Liver (tissue), 9 donors: ENCODE measurements around the gene SAFB. TPM values are rescaled to one million over a fixed set of nuclear protein-coding genes. Genes with fewer than 3 reads are reported as not detected.

Experiments used
- DNase-seq: peaks from one replicate; pipeline ENCODE4 v3.0.0-alpha.2; 2017; ENCODE audit warnings: low spot score
- H3K27ac ChIP-seq, 2 donors: one replicate each; pipeline ENCODE4 v1.7.0; 2013; ENCODE audit warnings: inconsistent platforms in 2 of 2, low read length in 2 of 2, control low read depth in 1 of 2, low read depth in 1 of 2, mild to moderate bottlenecking in 1 of 2
- H3K27me3 ChIP-seq, 4 donors: one replicate each; pipeline versions ENCODE4 v1.6.1 to v1.7.0; 2013; ENCODE audit warnings: low read length in 3 of 4, inconsistent platforms in 1 of 4, mild to moderate bottlenecking in 1 of 4, moderate library complexity in 1 of 4; ENCODE audit not compliant: control insufficient read depth in 4 of 4, insufficient read depth in 4 of 4
- H3K36me3 ChIP-seq, 4 donors: one replicate each; pipeline versions ENCODE4 v1.6.1 to v1.7.0; 2013; ENCODE audit warnings: low read length in 3 of 4, mild to moderate bottlenecking in 3 of 4, low read depth in 1 of 4, moderate library complexity in 1 of 4; ENCODE audit not compliant: control insufficient read depth in 4 of 4, insufficient read depth in 3 of 4
- H3K4me1 ChIP-seq, 4 donors: one replicate each; pipeline versions ENCODE4 v1.6.1 to v1.7.0; 2013; ENCODE audit warnings: low read length in 3 of 4, mild to moderate bottlenecking in 3 of 4, moderate library complexity in 1 of 4; ENCODE audit not compliant: control insufficient read depth in 4 of 4, insufficient read depth in 4 of 4
- H3K4me3 ChIP-seq, 3 donors: one replicate each; pipeline versions ENCODE4 v1.6.1 to v1.7.0; 2013; ENCODE audit warnings: low read length in 3 of 3, control low read depth in 1 of 3, low read depth in 1 of 3, mild to moderate bottlenecking in 1 of 3
- H3K9ac ChIP-seq, 2 donors: one replicate each; pipeline ENCODE4 v1.7.0; 2013; ENCODE audit warnings: low read length in 2 of 2, mild to moderate bottlenecking in 2 of 2, moderate library complexity in 2 of 2, control low read depth in 1 of 2, low read depth in 1 of 2
- H3K9me3 ChIP-seq, 4 donors: one replicate each; pipeline versions ENCODE4 v1.6.1 to v1.7.0; 2013; ENCODE audit warnings: low read length in 3 of 4; ENCODE audit not compliant: control insufficient read depth in 4 of 4
- CTCF ChIP-seq: fragments of 150-350 bp; IDR thresholded peaks from 2 replicates; pipeline ENCODE4 v1.5.1; 2017; ENCODE audit warnings: improper control_type of control experiment, low read depth, low read length; ENCODE audit not compliant: missing input control
- EGR1 ChIP-seq, 2 donors: IDR thresholded peaks; 2 replicates each; pipeline ENCODE4 v1.6.1; 2016 to 2018; ENCODE audit warnings: antibody characterized with exemption in 2 of 2, low read depth in 2 of 2
- FOXA1 ChIP-seq: IDR thresholded peaks from 2 replicates; pipeline ENCODE4 v1.6.1; 2016; ENCODE audit warnings: antibody characterized with exemption
- FOXA2 ChIP-seq: IDR thresholded peaks from 2 replicates; pipeline ENCODE4 v1.6.1; 2016; ENCODE audit warnings: antibody characterized with exemption
- GABPA ChIP-seq, 2 donors: IDR thresholded peaks in 1 of 2; conservative IDR thresholded peaks in 1 of 2; 2 replicates each; pipeline ENCODE4 v1.6.1; 2016; ENCODE audit warnings: antibody characterized with exemption in 2 of 2, mild to moderate bottlenecking in 1 of 2, moderate library complexity in 1 of 2
- HNF4A ChIP-seq, 2 donors: conservative IDR thresholded peaks; 2 replicates each; pipeline ENCODE4 v1.6.1; 2016; ENCODE audit warnings: antibody characterized with exemption in 2 of 2, mild to moderate bottlenecking in 2 of 2
- HNF4G ChIP-seq: IDR thresholded peaks from 2 replicates; pipeline ENCODE4 v1.6.1; 2016; ENCODE audit warnings: antibody characterized with exemption
- JUND ChIP-seq, 2 donors: IDR thresholded peaks; 2 replicates each; pipeline ENCODE4 v1.6.1; 2016; ENCODE audit warnings: antibody characterized with exemption in 2 of 2
- NR2F2 ChIP-seq: IDR thresholded peaks from 2 replicates; pipeline ENCODE4 v1.6.1; 2016; ENCODE audit warnings: antibody characterized with exemption
- RAD21 ChIP-seq, 2 donors: IDR thresholded peaks; 2 replicates each; pipeline ENCODE4 v1.6.1; 2016; ENCODE audit warnings: antibody characterized with exemption in 2 of 2, mild to moderate bottlenecking in 2 of 2
- RXRA ChIP-seq, 2 donors: IDR thresholded peaks; 2 replicates each; pipeline ENCODE4 v1.6.1; 2017 to 2018; ENCODE audit warnings: antibody characterized with exemption in 2 of 2, mild to moderate bottlenecking in 1 of 2
- SP1 ChIP-seq: IDR thresholded peaks from 2 replicates; pipeline ENCODE4 v1.6.1; 2018; ENCODE audit warnings: antibody characterized with exemption, mild to moderate bottlenecking
- TAF1 ChIP-seq: conservative IDR thresholded peaks from 2 replicates; pipeline ENCODE4 v1.6.1; 2016; ENCODE audit warnings: antibody characterized with exemption, mild to moderate bottlenecking
- YY1 ChIP-seq: IDR thresholded peaks from 2 replicates; pipeline ENCODE4 v1.6.1; 2016; ENCODE audit warnings: antibody characterized with exemption, mild to moderate bottlenecking
- WGBS: extraction: QIAGEN DNeasy Blood & Tissue Kit; methylation state at CpG from one replicate; pipeline ENCODE4 v1.1.7; 2013; 5-methylcytosine and 5-hydroxymethylcytosine counted together
- polyA plus RNA-seq, 2 donors: library from polyadenylated mRNA; stranded (reverse) in 1 of 2; unstranded in 1 of 2; fragments of 200-250 nt in 1 of 2; fragments of >200 nt in 1 of 2; fragmentation: Nextera tagmentation in 1 of 2; extraction: Ambion mirVana in 1 of 2; gene quantifications; one replicate each; pipeline versions ENCODE4 v1.2.1 to v1.2.3, GENCODE V29; 2013 to 2015
- total RNA-seq, 2 donors: library from RNA; depleted of rRNA; stranded (reverse); fragments of >200 nt; gene quantifications; one replicate each; pipeline ENCODE4 v1.2.3, GENCODE V29; 2014
- TF ChIP-seq, protein P1 (sequence below): IDR thresholded peaks from 2 replicates; pipeline ENCODE4 v1.6.1; 2016; ENCODE audit warnings: antibody characterized with exemption
- TF ChIP-seq, protein P2 (sequence below): IDR thresholded peaks from 2 replicates; pipeline ENCODE4 v1.6.1; 2016; ENCODE audit warnings: antibody characterized with exemption
- TF ChIP-seq, protein P3 (sequence below): IDR thresholded peaks from 2 replicates; pipeline ENCODE4 v1.6.1; 2016; ENCODE audit warnings: antibody characterized with exemption
- donor health status: healthy.
- donor health status: healthy.
- donor health status: healthy.
- donor health status: healthy.
- donor health status: healthy.

Gene SAFB
- total and polyA plus RNA-seq, 4 donors = 16.5 to 65.0 (median 38.5) TPM

DNA sequence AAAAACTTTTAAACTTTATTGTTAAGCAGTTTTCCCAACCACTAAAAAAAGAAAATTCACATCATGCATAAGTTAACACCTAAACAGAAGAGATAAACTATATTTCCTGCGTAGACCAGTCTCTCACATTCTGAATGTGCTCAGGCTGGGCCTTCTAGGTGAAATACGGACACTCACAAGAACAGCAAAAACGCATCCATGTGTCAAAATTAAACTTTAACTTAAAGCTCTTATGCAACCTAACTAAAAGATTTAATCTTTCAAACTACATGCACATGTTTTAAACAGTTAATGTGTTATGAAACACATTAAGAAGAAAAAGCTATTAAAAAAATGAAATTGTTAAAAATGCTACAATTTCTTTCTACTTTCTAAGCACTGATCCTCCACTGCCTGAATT lies 2.9 kb upstream of the SAFB start (continued):
- TF ChIP-seq FOXA1 (no peak), YY1 (no peak), HNF4G (no peak)

- Histone ChIP-seq H3K27ac (peak overlapping the region; percentile 75 to 95), H3K27me3 (no peaks in the 10 kb centered on the region), H3K4me1 (peaks cover 6 to 50% (median 41%) of the 10 kb centered on the region in 4 donors), H3K9ac (peak overlapping the region; percentile 43 to 90), H3K4me3 (peak overlapping the region; percentile 70 to 98 (median 86)), H3K9me3 (no peaks in the 10 kb centered on the region), H3K36me3 (peaks cover 0 to 29% (median 19%) of the 10 kb centered on the region in 4 donors)
- TF ChIP-seq NR2F2 = no peak
- no peak for TF ChIP-seq TAF1
- no peak for TF ChIP-seq RXRA (IDR thresholded peaks at IDR 0.05)
- TF ChIP-seq EGR1 (IDR thresholded peaks at IDR 0.05; ENCODE audit: low read depth in 2 of 2) = no peak
- TF ChIP-seq, protein P1, sequence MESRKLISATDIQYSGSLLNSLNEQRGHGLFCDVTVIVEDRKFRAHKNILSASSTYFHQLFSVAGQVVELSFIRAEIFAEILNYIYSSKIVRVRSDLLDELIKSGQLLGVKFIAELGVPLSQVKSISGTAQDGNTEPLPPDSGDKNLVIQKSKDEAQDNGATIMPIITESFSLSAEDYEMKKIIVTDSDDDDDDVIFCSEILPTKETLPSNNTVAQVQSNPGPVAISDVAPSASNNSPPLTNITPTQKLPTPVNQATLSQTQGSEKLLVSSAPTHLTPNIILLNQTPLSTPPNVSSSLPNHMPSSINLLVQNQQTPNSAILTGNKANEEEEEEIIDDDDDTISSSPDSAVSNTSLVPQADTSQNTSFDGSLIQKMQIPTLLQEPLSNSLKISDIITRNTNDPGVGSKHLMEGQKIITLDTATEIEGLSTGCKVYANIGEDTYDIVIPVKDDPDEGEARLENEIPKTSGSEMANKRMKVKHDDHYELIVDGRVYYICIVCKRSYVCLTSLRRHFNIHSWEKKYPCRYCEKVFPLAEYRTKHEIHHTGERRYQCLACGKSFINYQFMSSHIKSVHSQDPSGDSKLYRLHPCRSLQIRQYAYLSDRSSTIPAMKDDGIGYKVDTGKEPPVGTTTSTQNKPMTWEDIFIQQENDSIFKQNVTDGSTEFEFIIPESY = no peak
- TF ChIP-seq HNF4G = no peak
- TF ChIP-seq, protein P2, sequence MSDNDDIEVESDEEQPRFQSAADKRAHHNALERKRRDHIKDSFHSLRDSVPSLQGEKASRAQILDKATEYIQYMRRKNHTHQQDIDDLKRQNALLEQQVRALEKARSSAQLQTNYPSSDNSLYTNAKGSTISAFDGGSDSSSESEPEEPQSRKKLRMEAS = no peak
- 42% methylated on average over 14 of the region's 14 CpGs for WGBS
- no peak for DNase-seq
These were observed 1.5 kb upstream of the SAFB start for GRCh38 chr19:5621311-5621944.

- no peaks in the 10 kb centered on the region for H3K9me3 ChIP-seq
- TF ChIP-seq, protein P2 = no peak
- no peak for TF ChIP-seq YY1
- TF ChIP-seq, protein P3, sequence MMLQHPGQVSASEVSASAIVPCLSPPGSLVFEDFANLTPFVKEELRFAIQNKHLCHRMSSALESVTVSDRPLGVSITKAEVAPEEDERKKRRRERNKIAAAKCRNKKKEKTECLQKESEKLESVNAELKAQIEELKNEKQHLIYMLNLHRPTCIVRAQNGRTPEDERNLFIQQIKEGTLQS = no peak
- no peak for TF ChIP-seq GABPA (IDR thresholded peaks at IDR 0.05 in 1 of 2, conservative IDR thresholded peaks at IDR 0.05 in 1 of 2)
- TF ChIP-seq HNF4A (conservative IDR thresholded peaks at IDR 0.05) = no peak
- TF ChIP-seq FOXA2 = no peak
- no peak for TF ChIP-seq HNF4G
- TF ChIP-seq CTCF = no peak
- TF ChIP-seq SP1 = no peak
- TF ChIP-seq NR2F2 = no peak
- no peak for TF ChIP-seq RXRA (IDR thresholded peaks at IDR 0.05)
- no peak for TF ChIP-seq JUND (IDR thresholded peaks at IDR 0.05)
- no peak for TF ChIP-seq RAD21 (IDR thresholded peaks at IDR 0.05)
- TF ChIP-seq FOXA1 = no peak
- TF ChIP-seq EGR1 (IDR thresholded peaks at IDR 0.05; ENCODE audit: low read depth in 2 of 2) = no peak
- TF ChIP-seq TAF1 = no peak
- peak overlapping the region; percentile 75 to 95 for H3K27ac ChIP-seq
- H3K36me3 ChIP-seq = peaks cover 2 to 33% (median 22%) of the 10 kb centered on the region in 4 donors
- WGBS = 1% methylated on average over 35 of the region's 35 CpGs
- peak overlapping the region; percentile 43 to 90 for H3K9ac ChIP-seq
- peak overlapping the region; percentile 70 to 98 (median 86) for H3K4me3 ChIP-seq
- H3K4me1 ChIP-seq = peaks cover 6 to 50% (median 44%) of the 10 kb centered on the region in 4 donors
- peak; percentile 45 for DNase-seq
- no peaks in the 10 kb centered on the region for H3K27me3 ChIP-seq
These were observed 878 bp upstream of the SAFB start for GRCh38 chr19:5621945-5622464.
